ENCODE results near the gene PLB1.

The PLB1 gene

GRCh38 chr2:28493636-28494035 is 2.2 kb upstream of the PLB1 start:
- FAIRE-seq (no peak), DNase-seq (ENCODE audit: insufficient read length, low spot score) (no peak)

- FAIRE-seq, result no peak
- DNase-seq (ENCODE audit: insufficient read length, low spot score), result no peak
These were observed 921 bp downstream of the PLB1 start for GRCh38 chr2:28496781-28497180.

DNA sequence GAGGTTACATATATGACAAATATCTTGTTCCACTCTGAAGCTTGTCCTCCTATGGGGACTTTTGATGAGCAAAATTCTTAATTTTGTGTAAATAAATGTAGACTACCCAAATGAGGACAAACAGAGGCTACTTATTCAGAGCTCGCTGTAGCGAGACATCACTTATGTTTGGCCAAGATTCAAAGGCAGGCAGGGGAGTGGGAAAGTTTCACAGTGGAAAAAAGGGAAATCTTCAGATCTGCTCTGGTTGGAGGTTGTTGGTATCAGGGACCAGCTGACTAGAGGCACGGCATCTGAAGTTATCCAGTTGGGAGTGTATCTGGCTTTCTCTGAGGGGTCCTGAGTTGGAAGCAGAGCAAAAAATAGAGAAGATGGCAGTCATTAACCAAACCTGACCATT is 1.3 kb downstream of the PLB1 start:
- FAIRE-seq (no peak), DNase-seq (ENCODE audit: insufficient read length, low spot score) (no peak)

- FAIRE-seq, result no peak
These were observed 3.4 kb downstream of the PLB1 start for GRCh38 chr2:28499282-28499681.

DNA sequence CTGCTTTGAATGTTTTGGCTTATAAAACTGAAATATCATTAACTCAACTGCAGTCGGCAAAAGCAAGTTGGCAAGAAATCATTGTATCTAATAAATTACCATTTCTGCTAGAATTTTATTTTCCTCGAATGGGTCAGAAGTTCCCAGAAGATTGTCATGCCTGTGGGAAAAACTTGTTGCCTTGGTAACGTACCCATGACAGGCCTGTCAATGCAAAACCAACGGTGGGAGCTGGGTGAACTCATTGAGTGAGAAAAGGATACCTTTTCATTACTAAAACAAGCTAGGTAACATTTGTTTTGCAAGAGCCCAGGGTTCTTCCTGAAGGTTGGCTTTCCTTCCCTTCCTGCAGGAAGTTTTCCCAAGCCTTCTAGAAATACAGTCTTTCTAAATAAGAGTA is 9.5 kb downstream of the PLB1 start:
- DNase-seq (ENCODE audit: insufficient read length, low spot score) (no peak), FAIRE-seq (no peak)

More at GRCh38 chr2:28499282-28499681, 3.4 kb downstream of the PLB1 start:
- no peak for DNase-seq (ENCODE audit: insufficient read length, low spot score)

- FAIRE-seq (no peak), DNase-seq (ENCODE audit: insufficient read length, low spot score) (no peak)
These were observed 10.5 kb downstream of the PLB1 start for GRCh38 chr2:28506112-28506910.

DNA sequence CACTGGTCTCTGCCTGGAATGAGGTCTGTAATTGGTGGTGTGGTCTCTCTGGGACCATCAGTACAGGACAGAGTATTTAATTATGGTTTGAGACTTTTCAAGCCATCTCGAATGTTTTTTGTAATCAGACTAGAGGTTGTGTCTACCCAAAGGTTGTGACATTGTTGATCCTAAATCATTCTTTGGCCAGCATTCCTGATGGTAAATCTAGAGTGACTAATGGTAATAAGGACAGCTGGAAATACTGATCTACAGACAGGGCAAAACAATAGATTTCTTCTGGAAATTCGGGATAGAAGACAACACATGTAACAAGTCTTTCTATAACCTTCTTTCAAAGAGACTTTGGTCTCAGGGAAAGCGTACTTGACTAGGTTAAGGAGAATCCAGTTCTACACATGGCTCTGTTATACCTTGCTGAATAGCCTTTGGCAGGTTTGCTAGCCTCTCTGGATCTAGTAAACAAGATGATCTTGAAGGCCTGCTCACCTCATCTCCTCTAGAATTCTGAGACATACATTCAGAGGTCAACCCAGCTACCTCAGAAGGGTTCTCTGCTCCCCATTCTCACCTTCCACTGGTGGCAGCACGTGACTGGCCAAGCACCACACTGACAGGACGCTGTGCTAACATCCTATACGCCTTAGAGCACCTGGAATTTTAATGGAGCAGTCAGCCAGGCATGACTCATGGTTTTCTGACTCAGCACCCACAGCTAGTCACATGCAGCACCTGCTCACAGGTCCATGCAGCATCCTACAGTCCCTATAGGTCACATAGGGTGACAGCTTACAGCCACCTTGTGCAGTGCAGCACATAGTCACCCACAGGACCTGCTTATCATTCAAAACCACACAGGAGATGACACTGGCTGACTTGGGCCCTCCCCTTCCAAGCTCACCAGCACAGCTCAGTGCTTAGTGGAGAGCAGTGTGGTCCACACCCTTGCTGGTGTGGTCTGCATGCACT is 12.2 kb downstream of the PLB1 start:
- FAIRE-seq (no peak), DNase-seq (ENCODE audit: insufficient read length, low spot score) (no peak)

DNA sequence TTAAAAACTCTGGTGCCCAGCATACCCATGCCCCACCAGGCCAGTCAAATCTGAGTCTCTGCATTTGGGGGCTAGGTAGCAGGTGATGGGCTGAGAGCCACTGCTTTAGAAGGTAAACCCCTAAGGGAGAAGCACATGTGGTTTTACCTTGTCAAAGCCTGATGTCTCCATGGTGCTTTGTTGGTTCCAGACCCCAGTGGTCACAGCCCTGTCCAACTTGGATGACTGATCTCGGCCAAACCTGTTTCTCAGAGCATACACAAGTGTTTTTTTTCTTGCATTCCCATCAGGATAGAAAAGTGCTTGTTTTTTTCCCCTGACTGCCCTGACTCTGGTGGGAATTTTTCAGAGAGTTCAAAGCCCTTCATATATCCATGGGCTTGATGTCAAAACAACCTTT is 13.5 kb downstream of the PLB1 start:
- FAIRE-seq (no peak), DNase-seq (ENCODE audit: insufficient read length, low spot score) (no peak)

DNA sequence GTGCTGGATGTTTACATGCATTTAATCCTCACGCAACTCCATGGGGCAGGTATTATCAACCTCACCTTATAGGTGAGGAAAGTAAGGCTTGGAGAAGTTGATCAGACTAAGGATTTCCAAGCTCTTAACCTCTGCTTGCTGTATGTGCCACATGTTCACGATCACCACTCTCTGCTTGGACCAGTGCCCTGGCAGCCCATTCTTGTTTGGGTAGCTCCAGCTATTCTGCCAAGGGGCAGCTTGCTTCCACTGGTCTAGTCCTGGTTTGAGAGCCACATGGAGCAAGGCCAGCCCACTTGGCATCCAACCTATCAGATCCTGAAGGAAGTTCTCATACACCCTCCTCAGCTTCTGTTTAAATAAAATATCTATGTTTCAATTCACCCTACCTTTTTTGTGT is 14.3 kb downstream of the PLB1 start:
- FAIRE-seq (no peak), DNase-seq (ENCODE audit: insufficient read length, low spot score) (no peak)

- no peak for FAIRE-seq
- no peak for DNase-seq (ENCODE audit: insufficient read length, low spot score)
These were observed 16.2 kb downstream of the PLB1 start for GRCh38 chr2:28511871-28512606.

GRCh38 chr2:28512607-28512965 is 16.7 kb downstream of the PLB1 start:
- no peak for DNase-seq (ENCODE audit: insufficient read length, low spot score)
- FAIRE-seq, result no peak

DNA sequence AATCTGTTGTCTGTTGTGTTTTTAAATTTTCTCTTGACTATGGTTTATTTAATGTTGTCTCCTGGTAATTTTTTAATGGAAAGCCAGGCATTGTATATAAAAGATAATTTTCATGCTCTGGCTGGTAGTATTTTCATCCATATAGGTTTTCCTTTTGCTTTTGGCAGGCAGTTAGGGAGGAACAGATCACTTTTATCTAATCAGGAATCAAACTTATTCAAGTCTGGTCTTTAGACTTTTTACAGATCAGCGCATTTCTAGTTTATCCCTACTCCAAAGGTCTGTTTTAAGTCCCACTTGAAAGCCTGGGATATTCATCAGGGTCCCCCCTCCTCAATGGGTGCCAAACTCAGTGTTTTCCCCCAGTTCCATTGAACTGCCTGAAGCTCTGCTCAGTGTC is 17.2 kb downstream of the PLB1 start:
- FAIRE-seq (no peak), DNase-seq (ENCODE audit: insufficient read length, low spot score) (no peak)

GRCh38 chr2:28515176-28515751 is 19.4 kb downstream of the PLB1 start:
- no peak for FAIRE-seq
- no peak for DNase-seq (ENCODE audit: insufficient read length, low spot score)

DNA sequence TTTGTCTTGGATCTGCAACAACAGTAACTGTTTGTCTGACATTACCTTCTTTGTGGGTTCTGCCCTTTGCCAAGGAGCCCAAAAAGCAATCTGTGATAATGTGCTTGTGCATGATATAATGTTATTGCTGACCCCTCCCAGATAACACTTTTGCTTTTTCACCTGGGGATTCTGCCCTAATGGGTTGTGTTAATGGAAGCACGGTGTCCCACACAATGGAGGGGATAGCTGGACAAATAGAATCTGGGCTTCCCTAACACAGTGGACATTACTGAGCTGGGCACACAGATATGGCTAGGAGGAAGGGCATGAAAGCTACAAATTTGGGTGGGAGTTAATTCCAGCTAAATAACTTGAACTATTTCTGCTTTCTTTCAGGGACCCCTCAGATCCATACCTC is 20.6 kb downstream of the PLB1 start:
- FAIRE-seq, result no peak
- no peak for DNase-seq (ENCODE audit: insufficient read length, low spot score)

GRCh38 chr2:28516950-28517349 is 21.1 kb downstream of the PLB1 start:
- DNase-seq (ENCODE audit: insufficient read length, low spot score) (no peak), FAIRE-seq (no peak)

GRCh38 chr2:28521663-28522062 is 25.8 kb downstream of the PLB1 start:
- FAIRE-seq, result no peak
- DNase-seq (ENCODE audit: insufficient read length, low spot score), result no peak

GRCh38 chr2:28522481-28522880 is 26.6 kb downstream of the PLB1 start:
- no peak for DNase-seq (ENCODE audit: insufficient read length, low spot score)
- FAIRE-seq, result no peak

GRCh38 chr2:28523902-28524301 is 28.0 kb downstream of the PLB1 start:
- DNase-seq (ENCODE audit: insufficient read length, low spot score), result no peak

DNA sequence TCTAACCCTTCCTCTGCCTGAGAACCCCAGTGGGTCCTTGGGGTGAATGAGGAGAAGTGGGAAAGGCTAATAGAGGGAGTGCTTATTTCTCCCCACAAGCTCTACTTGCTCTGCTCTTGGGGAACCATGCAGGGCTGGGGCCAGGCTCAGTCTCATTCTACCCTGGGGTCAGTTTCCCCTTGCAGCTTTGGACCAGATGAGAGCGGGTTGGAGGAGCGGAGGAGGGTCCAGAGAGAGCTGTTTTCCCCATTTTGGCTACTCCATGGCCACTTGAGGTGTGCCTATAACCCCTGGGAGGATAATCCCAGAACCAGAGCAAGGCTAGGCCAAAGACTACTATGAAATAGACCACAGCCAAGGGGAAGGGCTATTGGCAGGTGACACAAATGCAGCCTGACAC is 29.6 kb downstream of the PLB1 start:
- DNase-seq (ENCODE audit: insufficient read length, low spot score) (no peak), FAIRE-seq (no peak)

More at GRCh38 chr2:28523902-28524301, 28.0 kb downstream of the PLB1 start:
- no peak for FAIRE-seq

DNA sequence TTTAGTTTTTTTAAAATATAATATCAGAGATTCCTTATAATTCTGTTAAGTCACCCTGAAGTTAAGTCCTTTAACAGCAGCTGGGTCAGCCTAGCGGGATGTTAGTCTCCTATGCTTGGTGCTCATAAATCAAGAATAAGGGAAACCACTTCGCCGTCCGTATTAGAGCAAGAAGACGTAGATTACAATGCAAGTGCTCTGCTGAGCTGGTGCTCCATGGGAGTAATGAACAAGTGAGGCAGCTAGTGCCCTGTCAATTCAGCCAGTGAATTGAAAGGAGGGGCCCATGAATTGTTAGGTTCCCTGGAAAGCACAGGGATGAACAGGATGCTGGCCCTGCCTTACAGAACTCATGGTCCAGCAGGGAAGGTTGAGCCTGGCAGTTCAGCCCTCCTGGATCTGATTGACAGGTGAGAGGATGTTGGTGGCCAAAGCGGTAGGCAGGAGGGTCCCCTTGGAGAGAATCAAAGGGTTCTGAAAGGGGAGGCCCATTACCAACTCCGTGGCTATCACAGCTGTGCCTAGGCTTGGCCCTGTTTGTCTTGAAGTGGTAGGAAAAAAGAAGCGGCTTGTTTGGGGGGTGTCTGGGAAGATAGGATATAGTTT is 30.8 kb downstream of the PLB1 start:
- FAIRE-seq, result no peak

More for the DNA sequence above, 30.8 kb downstream of the PLB1 start:
- no peak for DNase-seq (ENCODE audit: insufficient read length, low spot score)
